Left ventricle myocardium superior (tissue), 1 donor: ENCODE measurements around the gene OR9A4. TPM values are rescaled to one million over a fixed set of nuclear protein-coding genes. Genes with fewer than 3 reads are reported as not detected.
"Not testable (repeated sequence)": the region's sequence is repeated elsewhere in the genome, so short reads cannot be mapped to it uniquely, and the experiment has no call there.

ENCODE experiments used
- ATAC-seq: fragments of 200-7000 bp; cut with Tn5 transposase; one replicate; pipeline ENCODE4 v1.9.1; 2020; ENCODE audit warnings: mild to moderate bottlenecking, moderate library complexity
- DNase-seq: peaks from one replicate; pipeline ENCODE4 v3.0.0-alpha.2; 2020
- intact Hi-C: fragments of 100-400 bp; cut with micrococcal nuclease; formaldehyde crosslinking; loops from one replicate; pipeline ENCODE4 v1.11.0; 2022
- long read RNA-seq: library from polyadenylated mRNA; unstranded; transcript quantifications from one replicate; pipeline ENCODE4 v2.0.0, GENCODE V29; 2021
- total RNA-seq: library from RNA; stranded (reverse); fragmentation: NEBNext Ultra II Directional; extraction: Animal tissue kit (Norgen Biotek cat#: 25700); gene quantifications from one replicate; pipeline ENCODE4 v1.2.1, GENCODE V29; 2021
- donor health status: DM: no; HTN: yes; CAD: no; lungs with severe emphysema.

Gene OR9A4, protein sequence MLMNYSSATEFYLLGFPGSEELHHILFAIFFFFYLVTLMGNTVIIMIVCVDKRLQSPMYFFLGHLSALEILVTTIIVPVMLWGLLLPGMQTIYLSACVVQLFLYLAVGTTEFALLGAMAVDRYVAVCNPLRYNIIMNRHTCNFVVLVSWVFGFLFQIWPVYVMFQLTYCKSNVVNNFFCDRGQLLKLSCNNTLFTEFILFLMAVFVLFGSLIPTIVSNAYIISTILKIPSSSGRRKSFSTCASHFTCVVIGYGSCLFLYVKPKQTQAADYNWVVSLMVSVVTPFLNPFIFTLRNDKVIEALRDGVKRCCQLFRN
- total RNA-seq = not detected
- long read RNA-seq = 0 reads

DNA sequence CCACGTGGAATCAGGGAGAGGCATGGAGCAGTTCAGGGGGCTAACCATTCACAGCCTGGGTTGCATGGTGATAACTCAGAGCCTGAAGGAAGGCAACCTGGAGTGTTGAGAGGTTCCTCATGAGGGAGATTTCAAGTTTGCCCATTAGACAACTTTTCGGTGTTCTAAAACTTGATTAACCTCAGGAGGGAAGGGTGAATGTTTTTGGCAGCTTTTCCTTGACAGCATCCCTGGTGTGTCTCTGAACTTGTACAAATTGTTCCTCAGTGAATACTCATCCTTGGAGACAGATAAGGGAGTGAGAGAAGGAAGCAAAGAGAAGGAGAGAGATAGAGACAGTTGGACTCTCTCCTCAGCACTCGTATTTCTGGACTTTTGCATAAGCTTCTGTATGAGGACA is at the start of gene OR9A4:
Gene OR9A4, plus strand, starts transcription at position 301 of the 400 bp plus-strand sequence. CDS start 2,477 bp downstream, outside the sequence.
- DNase-seq (no peak), ATAC-seq (no peak)
- intact Hi-C loops = no loop called here

DNA sequence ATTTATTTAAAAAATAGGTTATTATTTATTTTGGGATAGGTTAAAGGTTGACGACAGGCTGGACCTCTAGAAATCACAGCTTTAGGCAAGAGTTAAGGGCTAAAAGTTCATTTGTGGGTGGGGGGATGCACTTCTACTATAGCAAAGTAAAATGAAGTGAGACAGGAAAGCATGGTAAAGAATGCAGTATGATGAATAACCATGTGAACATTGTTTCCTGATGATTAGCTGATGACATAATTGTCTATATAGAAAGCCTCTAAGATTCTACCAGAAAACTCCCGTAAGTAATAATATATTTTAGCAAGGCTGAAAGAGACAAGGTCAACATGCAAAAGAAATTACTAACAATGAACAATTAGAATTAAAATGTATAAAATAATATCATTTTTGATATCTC is 49.2 kb upstream of the OR9A4 start:
- ATAC-seq (no peak), DNase-seq (no peak)
- intact Hi-C loops = no loop called here

DNA sequence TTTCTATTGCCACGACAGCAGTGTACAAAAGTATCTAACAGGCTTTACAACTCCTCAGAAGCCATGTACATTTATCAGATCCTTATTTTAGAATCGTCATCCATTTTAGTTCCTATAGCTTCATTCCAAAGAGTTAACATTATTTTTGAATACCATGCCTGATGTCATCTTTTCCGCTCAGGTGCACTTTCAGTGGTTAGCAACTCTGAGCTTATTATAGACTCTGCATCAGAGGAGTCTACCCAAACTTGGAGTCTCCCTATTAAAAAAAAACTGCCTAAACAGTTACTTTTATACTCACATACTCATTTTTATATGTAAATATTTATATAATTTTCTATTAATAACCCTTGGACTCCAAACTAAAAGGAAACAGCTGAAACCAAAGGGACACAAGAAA is 43.3 kb upstream of the OR9A4 start:
- no peak for ATAC-seq
- intact Hi-C loops = no loop called here
- no peak for DNase-seq

DNA sequence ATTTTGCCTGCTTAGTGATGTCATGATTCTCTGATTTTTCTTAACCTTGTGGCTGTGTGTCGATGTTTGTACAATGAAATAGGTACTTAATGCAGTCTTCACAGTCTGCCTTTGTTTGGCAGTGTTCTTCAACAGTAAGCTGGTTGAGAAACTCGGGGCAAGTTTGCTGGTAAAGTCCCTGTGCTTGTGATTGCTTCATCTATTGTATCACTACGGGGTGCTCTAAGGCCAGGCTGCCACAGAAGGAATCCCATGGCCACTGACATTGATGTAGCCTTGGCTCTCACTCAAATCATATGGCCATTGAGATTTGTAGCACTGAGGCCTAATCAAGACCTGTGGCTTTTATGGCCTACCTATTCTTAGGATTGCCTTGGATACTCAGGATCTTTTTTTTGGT is 41.4 kb upstream of the OR9A4 start:
- ATAC-seq = no peak
- intact Hi-C loops = no loop called here
- DNase-seq = no peak

DNA sequence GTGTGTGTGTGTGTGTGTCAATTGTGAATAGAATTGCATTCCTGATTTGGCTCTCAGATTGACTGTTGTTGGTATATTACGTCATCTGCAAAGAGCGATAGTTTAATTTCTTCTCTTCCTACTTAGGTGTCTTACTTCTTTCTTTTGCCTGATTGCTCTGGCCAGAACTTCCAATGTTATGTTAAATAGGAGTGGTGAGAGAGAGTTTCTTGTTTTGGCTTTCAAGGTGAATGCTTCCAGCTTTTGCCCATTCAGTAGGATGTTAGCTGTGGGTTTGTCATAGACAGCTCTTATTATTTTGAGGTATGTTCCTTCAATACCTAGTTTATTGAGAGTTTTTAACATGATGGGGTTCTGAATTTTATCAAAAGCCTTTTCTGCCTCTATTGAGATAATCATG is 40.7 kb upstream of the OR9A4 start:
- no peak for DNase-seq
- ATAC-seq = no peak
- intact Hi-C loops = no loop called here

- ATAC-seq (no peak), DNase-seq (no peak)
- intact Hi-C loops = no loop called here
These were observed 39.8 kb upstream of the OR9A4 start for GRCh38 chr7:141876371-141876770.

- DNase-seq = no peak
- intact Hi-C loops = no loop called here
- ATAC-seq = no peak
These were observed 38.8 kb upstream of the OR9A4 start for GRCh38 chr7:141877365-141877764.

GRCh38 chr7:141880960-141881359 is 35.2 kb upstream of the OR9A4 start:
- ATAC-seq (no peak), DNase-seq (no peak)
- intact Hi-C loops = no loop called here

GRCh38 chr7:141884539-141885225 is 31.5 kb upstream of the OR9A4 start:
- intact Hi-C loops = no loop called here
- ATAC-seq = no peak
- no peak for DNase-seq

DNA sequence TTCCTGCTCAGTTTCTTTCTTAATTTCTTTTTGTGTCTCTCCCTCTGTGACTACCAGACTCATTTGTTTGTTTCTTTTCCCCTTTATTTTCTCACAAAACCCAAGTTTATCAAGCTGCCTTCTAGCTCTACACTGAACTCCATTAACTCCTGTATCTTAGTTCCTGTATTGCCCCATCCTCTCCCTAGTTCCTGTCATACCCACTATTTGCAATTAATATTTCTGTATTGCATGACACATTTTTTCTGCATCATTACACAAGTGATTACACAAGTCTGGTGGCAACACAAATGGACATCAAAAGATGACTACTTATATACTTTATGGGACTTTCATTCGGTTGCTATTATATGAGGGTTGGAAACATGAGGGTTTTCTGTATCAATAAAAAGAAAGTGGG is 26.9 kb upstream of the OR9A4 start:
- DNase-seq (no peak), ATAC-seq (no peak)
- intact Hi-C loops = no loop called here

- ATAC-seq (no peak), DNase-seq (no peak)
- intact Hi-C loops = no loop called here
These were observed 24.9 kb upstream of the OR9A4 start for GRCh38 chr7:141891336-141891735.

GRCh38 chr7:141899366-141899765 is 16.8 kb upstream of the OR9A4 start:
- intact Hi-C loops, ATAC-seq, DNase-seq: not testable (repeated sequence)

GRCh38 chr7:141906285-141906684 is 9.9 kb upstream of the OR9A4 start:
- ATAC-seq (no peak), DNase-seq (no peak)
- intact Hi-C loops = no loop called here

DNA sequence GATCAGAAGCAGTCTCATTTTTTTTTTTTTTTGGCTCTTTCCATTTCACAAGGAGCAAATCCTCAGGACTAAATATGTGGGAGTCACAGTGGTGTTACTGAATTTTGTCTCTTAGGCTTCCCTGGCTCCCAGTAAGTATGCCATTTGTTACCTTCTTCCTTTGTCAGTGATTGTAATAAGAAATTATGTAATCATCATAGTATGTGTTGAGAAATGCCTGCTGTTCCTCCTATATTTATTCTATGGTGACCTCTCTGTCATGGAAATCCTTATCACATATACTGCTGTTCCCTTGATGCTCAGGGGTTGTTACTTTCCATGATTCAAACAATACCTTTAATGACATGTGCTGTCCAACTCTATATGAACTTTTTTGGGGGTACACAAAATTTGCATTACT is 4.8 kb upstream of the OR9A4 start:
- intact Hi-C loops = no loop called here
- ATAC-seq = no peak
- no peak for DNase-seq

DNA sequence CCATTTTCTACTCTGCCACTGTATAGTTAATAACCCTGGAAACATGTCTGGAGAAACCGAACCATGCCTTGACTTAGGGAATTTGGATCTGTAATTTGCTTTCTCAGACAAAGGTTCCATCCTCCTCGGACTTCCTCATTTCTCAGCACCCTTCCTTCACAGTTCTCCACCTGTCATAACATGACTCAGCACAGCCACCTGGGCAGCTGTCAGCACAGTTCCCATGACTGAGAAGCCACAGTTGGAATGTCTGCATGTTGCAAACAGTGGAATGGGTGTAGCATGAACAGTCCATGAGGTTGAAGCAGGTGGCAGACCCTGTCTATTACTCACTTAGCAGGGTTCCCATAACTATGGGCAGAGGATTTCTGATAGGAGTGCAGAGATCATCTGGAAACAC is 634 bp upstream of the OR9A4 start:
- DNase-seq (no peak), ATAC-seq (no peak)
- intact Hi-C loops = no loop called here

- DNase-seq (no peak), ATAC-seq (no peak)
- intact Hi-C loops = no loop called here
These were observed 4.1 kb downstream of the OR9A4 start for GRCh38 chr7:141920281-141920680.

- ATAC-seq (no peak), DNase-seq (no peak)
- intact Hi-C loops = no loop called here
These were observed 12.1 kb downstream of the OR9A4 start for GRCh38 chr7:141928146-141928844.

DNA sequence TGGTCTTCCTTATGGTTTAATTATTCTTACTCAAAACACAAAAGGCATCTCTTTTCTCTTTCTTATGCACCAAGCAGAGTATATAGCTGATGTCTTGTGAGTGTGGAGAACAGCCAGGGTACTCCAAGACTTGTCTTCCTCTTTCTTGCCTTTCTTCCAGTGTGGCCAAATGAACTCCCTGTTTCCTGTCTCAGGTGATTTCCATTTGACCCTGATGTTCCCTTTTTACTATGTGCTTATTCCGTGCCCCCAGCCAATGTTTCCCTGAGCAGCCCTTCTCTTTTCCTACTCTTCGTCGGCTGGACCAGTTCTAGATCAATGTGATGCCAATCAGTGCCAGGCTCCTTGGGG is 12.6 kb downstream of the OR9A4 start:
- DNase-seq (no peak), ATAC-seq (no peak)

GRCh38 chr7:141930211-141930610 is 14.0 kb downstream of the OR9A4 start:
- intact Hi-C loops = no loop called here

More for the DNA sequence above, 12.6 kb downstream of the OR9A4 start:
- intact Hi-C loops = no loop called here

GRCh38 chr7:141941075-141941474 is 24.9 kb downstream of the OR9A4 start:
- ATAC-seq = no peak
- intact Hi-C loops = no loop called here

More at GRCh38 chr7:141930211-141930610, 14.0 kb downstream of the OR9A4 start:
- ATAC-seq = no peak
- no peak for DNase-seq

More at GRCh38 chr7:141941075-141941474, 24.9 kb downstream of the OR9A4 start:
- DNase-seq = no peak
